ENCODE measurements around the gene BMS1. TPM values are rescaled to one million over a fixed set of nuclear protein-coding genes. Genes with fewer than 3 reads are reported as not detected.

The BMS1 gene
- total and polyA plus RNA-seq, 2 of the 8 experiments (the other 6 are each of a cell fraction or from before 2014, with no cell fraction given): 3.7 to 34.6 TPM

GRCh38 chr10:42875388-42875755 lies 92.8 kb downstream of the BMS1 start (continued):
- TF ChIP-seq CHD7 (IDR thresholded peaks at IDR 0.05; ENCODE audit: insufficient replicate concordance, low read length): no peak
- TF ChIP-seq CEBPB (IDR thresholded peaks at IDR 0.05; ENCODE audit: low read depth, low read length): no peak
